Measurements from ENCODE around the gene DCHS2. TPM values are rescaled to one million over a fixed set of nuclear protein-coding genes. Genes with fewer than 3 reads are reported as not detected.

The DCHS2 gene
- total RNA-seq, 1 experiment from 2014 or later, result 0.02 TPM

DNA sequence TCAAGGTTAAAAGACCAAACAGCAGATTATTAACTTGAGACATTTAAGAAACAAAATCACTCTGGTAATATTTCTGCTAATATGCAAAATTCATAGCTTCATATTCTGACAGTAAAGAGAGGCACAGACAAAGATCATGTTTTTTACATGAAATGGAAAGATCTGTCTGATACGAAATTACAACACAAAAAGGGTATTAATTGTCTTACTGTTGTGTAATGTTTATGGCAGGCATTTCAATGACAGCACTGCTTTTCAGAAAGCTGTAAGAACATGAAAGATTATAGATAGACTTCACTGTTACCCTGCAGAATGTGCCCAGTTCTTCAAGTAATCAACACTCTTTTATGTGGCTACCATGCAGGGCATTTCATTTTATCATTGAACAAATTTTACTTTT, 15.4 kb downstream of the DCHS2 start:
- TF ChIP-seq EZH2 (IDR thresholded peaks at IDR 0.05; ENCODE audit: low read depth), result no peak
- TF ChIP-seq, protein P1, sequence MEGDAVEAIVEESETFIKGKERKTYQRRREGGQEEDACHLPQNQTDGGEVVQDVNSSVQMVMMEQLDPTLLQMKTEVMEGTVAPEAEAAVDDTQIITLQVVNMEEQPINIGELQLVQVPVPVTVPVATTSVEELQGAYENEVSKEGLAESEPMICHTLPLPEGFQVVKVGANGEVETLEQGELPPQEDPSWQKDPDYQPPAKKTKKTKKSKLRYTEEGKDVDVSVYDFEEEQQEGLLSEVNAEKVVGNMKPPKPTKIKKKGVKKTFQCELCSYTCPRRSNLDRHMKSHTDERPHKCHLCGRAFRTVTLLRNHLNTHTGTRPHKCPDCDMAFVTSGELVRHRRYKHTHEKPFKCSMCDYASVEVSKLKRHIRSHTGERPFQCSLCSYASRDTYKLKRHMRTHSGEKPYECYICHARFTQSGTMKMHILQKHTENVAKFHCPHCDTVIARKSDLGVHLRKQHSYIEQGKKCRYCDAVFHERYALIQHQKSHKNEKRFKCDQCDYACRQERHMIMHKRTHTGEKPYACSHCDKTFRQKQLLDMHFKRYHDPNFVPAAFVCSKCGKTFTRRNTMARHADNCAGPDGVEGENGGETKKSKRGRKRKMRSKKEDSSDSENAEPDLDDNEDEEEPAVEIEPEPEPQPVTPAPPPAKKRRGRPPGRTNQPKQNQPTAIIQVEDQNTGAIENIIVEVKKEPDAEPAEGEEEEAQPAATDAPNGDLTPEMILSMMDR (conservative IDR thresholded peaks at IDR 0.05), result no peak
- Histone ChIP-seq H3K27ac (no peak overlapping the region), H3K27me3 (ENCODE audit: insufficient read depth, low read depth) (no peaks in the 10 kb centered on the region), H3K9me2 (ENCODE audit: insufficient read depth) (no peaks in the 10 kb centered on the region), H3F3A (ENCODE audit: insufficient read depth, low read depth) (no peaks in the 10 kb centered on the region), H3K36me3 (ENCODE audit: low read depth) (no peaks in the 10 kb centered on the region), H3K9me3 (ENCODE audit: insufficient read depth, low read depth) (no peaks in the 10 kb centered on the region), H4K20me1 (ENCODE audit: insufficient read depth) (no peaks in the 10 kb centered on the region), H3K4me2 (no peak overlapping the region), H2AFZ (no peak overlapping the region), H3K4me1 (replicated peaks; ENCODE audit: insufficient read depth) (no peaks in the 10 kb centered on the region), H3K4me3 (no peak overlapping the region), H3K79me2 (ENCODE audit: low read depth) (no peaks in the 10 kb centered on the region)
- ChIA-PET CTCF (no interaction called here), POLR2A (ENCODE audit: unreplicated experiment) (no interaction called here)
- no TSS peak for BruUV-seq (replicated peaks)
- no peak for DNase-seq
- intact Hi-C loops (cut with micrococcal nuclease; ENCODE audit: unreplicated experiment), result no loop called here

DNA sequence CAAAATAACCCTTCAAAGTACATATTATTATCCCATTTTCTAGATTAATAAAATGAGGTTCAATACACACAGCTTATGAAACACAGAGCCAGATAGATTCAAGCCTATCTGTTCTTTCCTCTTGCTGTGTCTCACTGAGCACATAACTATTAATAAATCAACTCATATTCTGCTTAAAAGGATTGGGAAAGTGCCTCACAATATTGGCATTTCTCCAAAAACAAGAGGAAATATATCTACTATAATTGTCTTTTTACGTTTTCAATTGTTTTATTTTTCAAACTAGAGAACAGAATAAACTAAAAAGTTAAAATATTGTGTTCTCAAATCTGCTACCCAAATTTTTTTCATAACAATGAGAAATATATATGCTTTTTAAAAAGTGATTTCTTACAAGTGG, 15.8 kb downstream of the DCHS2 start:
- Histone ChIP-seq H3K9me2 (ENCODE audit: insufficient read depth) (no peaks in the 10 kb centered on the region), H3K79me2 (ENCODE audit: low read depth) (no peaks in the 10 kb centered on the region), H3K4me2 (no peak overlapping the region), H3K4me1 (replicated peaks; ENCODE audit: insufficient read depth) (no peaks in the 10 kb centered on the region), H3K4me3 (no peak overlapping the region), H3K36me3 (ENCODE audit: low read depth) (no peaks in the 10 kb centered on the region), H4K20me1 (ENCODE audit: insufficient read depth) (no peaks in the 10 kb centered on the region), H2AFZ (no peak overlapping the region), H3K9me3 (ENCODE audit: insufficient read depth, low read depth) (no peaks in the 10 kb centered on the region), H3F3A (ENCODE audit: insufficient read depth, low read depth) (no peaks in the 10 kb centered on the region), H3K27me3 (ENCODE audit: insufficient read depth, low read depth) (no peaks in the 10 kb centered on the region), H3K27ac (no peak overlapping the region)
- TF ChIP-seq, protein P1 (conservative IDR thresholded peaks at IDR 0.05), result no peak
- no peak for TF ChIP-seq EZH2 (IDR thresholded peaks at IDR 0.05; ENCODE audit: low read depth)
- BruUV-seq (replicated peaks), result no TSS peak
- CTCF ChIA-PET, result no interaction called here
- no peak for DNase-seq
- POLR2A ChIA-PET (ENCODE audit: unreplicated experiment), result no interaction called here
- intact Hi-C loops (cut with micrococcal nuclease; ENCODE audit: unreplicated experiment), result no loop called here

DNA sequence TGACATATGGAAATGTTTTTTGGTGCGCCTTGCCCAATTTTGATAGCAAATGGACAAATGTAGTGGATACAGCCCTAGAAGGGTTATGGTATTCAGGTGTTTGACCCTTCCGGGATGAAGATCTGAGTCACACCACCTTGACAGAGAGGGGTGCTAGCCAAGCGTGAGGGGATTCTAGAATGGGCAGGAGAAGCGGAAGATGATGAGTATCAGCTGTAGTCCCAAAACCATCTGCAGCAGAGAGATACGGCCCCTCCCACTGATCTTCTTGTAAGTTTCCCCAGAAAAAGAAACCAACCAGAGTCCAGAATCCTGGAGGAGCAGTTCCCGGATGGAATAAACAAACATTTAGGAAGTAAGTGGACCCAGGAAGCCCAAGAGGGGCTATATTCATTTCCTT, 18.1 kb downstream of the DCHS2 start:
- H3K9me2 ChIP-seq (ENCODE audit: insufficient read depth), result no peaks in the 10 kb centered on the region
- H3K27me3 ChIP-seq (ENCODE audit: insufficient read depth, low read depth), result no peaks in the 10 kb centered on the region
- H3K9me3 ChIP-seq (ENCODE audit: insufficient read depth, low read depth), result no peaks in the 10 kb centered on the region
- TF ChIP-seq EZH2 (IDR thresholded peaks at IDR 0.05; ENCODE audit: low read depth), result no peak
- TF ChIP-seq, protein P1 (conservative IDR thresholded peaks at IDR 0.05), result no peak
- H3K36me3 ChIP-seq (ENCODE audit: low read depth), result no peaks in the 10 kb centered on the region
- no peak overlapping the region for H3K4me3 ChIP-seq
- H2AFZ ChIP-seq, result no peak overlapping the region
- no peaks in the 10 kb centered on the region for H3F3A ChIP-seq (ENCODE audit: insufficient read depth, low read depth)
- intact Hi-C loops (cut with micrococcal nuclease; ENCODE audit: unreplicated experiment), result no loop called here
- CTCF ChIA-PET, result no interaction called here
- H4K20me1 ChIP-seq (ENCODE audit: insufficient read depth), result no peaks in the 10 kb centered on the region
- no TSS peak for BruUV-seq (replicated peaks)
- H3K79me2 ChIP-seq (ENCODE audit: low read depth), result no peaks in the 10 kb centered on the region
- POLR2A ChIA-PET (ENCODE audit: unreplicated experiment), result no interaction called here
- DNase-seq, result no peak
- no peak overlapping the region for H3K27ac ChIP-seq
- H3K4me1 ChIP-seq (replicated peaks; ENCODE audit: insufficient read depth), result no peaks in the 10 kb centered on the region
- no peak overlapping the region for H3K4me2 ChIP-seq
